Aorta (tissue), 5 donors: ENCODE results near the gene IFT172. TPM values are rescaled to one million over a fixed set of nuclear protein-coding genes. Genes with fewer than 3 reads are reported as not detected.

Source experiments
- ATAC-seq: fragments of 200-7000 bp; cut with Tn5 transposase; one replicate; pipeline ENCODE4 v1.9.1; 2022; ENCODE audit warnings: moderate library complexity; ENCODE audit not compliant: low FRiP score
- DNase-seq, 2 donors: peaks; one replicate each; pipeline ENCODE4 v3.0.0-alpha.2; 2020
- H3K27ac ChIP-seq, 2 donors: one replicate each; pipeline ENCODE4 v1.5.1; 2013; ENCODE audit warnings: low read length in 2 of 2, mild to moderate bottlenecking in 2 of 2, moderate library complexity in 2 of 2, control low read depth in 1 of 2, inconsistent platforms in 1 of 2, low read depth in 1 of 2
- H3K27me3 ChIP-seq, 2 donors: one replicate each; pipeline ENCODE4 v1.6.1; 2013; ENCODE audit warnings: control low read depth in 1 of 2, low read length in 1 of 2, mild to moderate bottlenecking in 1 of 2, moderate library complexity in 1 of 2; ENCODE audit not compliant: insufficient read depth in 2 of 2, control insufficient read depth in 1 of 2
- H3K36me3 ChIP-seq, 2 donors: one replicate each; pipeline ENCODE4 v1.6.1; 2013; ENCODE audit warnings: control low read depth in 1 of 2, low read length in 1 of 2, mild to moderate bottlenecking in 1 of 2; ENCODE audit not compliant: insufficient read depth in 2 of 2, control insufficient read depth in 1 of 2
- H3K4me1 ChIP-seq, 2 donors: one replicate each; pipeline ENCODE4 v1.6.1; 2013; ENCODE audit warnings: low read length in 2 of 2, control low read depth in 1 of 2, mild to moderate bottlenecking in 1 of 2, moderate library complexity in 1 of 2; ENCODE audit not compliant: insufficient read depth in 2 of 2, control insufficient read depth in 1 of 2
- H3K4me3 ChIP-seq, 2 donors: one replicate each; pipeline ENCODE4 v1.5.1; 2013; ENCODE audit warnings: low read length in 2 of 2, control low read depth in 1 of 2, mild to moderate bottlenecking in 1 of 2
- H3K9me3 ChIP-seq: one replicate; pipeline ENCODE4 v1.6.1; 2013; ENCODE audit warnings: mild to moderate bottlenecking, low read length; ENCODE audit not compliant: control insufficient read depth
- WGBS, 2 donors: extraction: QIAGEN DNeasy Blood & Tissue Kit; methylation state at CpG; one replicate each; pipeline ENCODE4 v1.1.7; 2013; 5-methylcytosine and 5-hydroxymethylcytosine counted together
- intact Hi-C, 2 donors: fragments of 100-400 bp; cut with DNase I; formaldehyde crosslinking; loops; one replicate each; pipeline versions ENCODE4 v1.14.2 to v1.15.0; 2022
- polyA plus RNA-seq, 2 donors: library from polyadenylated mRNA; stranded (reverse); fragments of 200-250 nt; gene quantifications; one replicate each; pipeline ENCODE4 v1.2.3, GENCODE V29; 2013
- total RNA-seq, 2 donors: library from RNA; stranded (reverse); fragmentation: NEBNext Ultra II Directional; extraction: Animal tissue kit (Norgen Biotek cat#: 25700); gene quantifications; one replicate each; pipeline ENCODE4 v1.2.1, GENCODE V29; 2021
- donor health status: healthy with polysubstance abuse.
- donor health status: Bipolar disorder and iron deficiency.
- donor health status: DM: no; HTN: no; CAD: no.
- donor health status: DM: no; HTN: no; CAD: no.
- donor health status: DM: yes; HTN: yes; CAD: no.

The IFT172 gene
- total and polyA plus RNA-seq, 4 donors, result 8.1 to 64.9 (median 35.3) TPM

GRCh38 chr2:27496357-27497287 lies 7.1 kb upstream of the IFT172 start, which contains the start of gene GCKR:
TSS of gene GCKR (plus strand) at chr2:27496839. CDS start at chr2:27496905, 66 bp downstream.
- DNase-seq, result no peak
- H3K4me1 ChIP-seq, result no peaks in the 10 kb centered on the region
- H3K27ac ChIP-seq, result no peak within 1 kb of the TSS
- H3K36me3 ChIP-seq, result no peaks in the 10 kb centered on the region
- no peaks in the 10 kb centered on the region for H3K9me3 ChIP-seq
- intact Hi-C loops, result loop anchor here (10.0 kb wide), 2 partner anchors 88 to 128 kb away; partner anchors contain the start of genes CCDC121 (in 1 of the 2), GPN1 (in 1 of the 2) and ZNF512 (in 1 of the 2)
- 73 to 75% methylated on average over 12 of the region's 12 CpGs for WGBS, 2 donors
- H3K4me3 ChIP-seq, result no peak within 1 kb of the TSS
- no peaks in the 10 kb centered on the region for H3K27me3 ChIP-seq
- no peak for ATAC-seq

- no peak overlapping the region for H3K4me3 ChIP-seq
- intact Hi-C loops, result loop anchor here (10.0 kb wide), 2 partner anchors 89 to 129 kb away; partner anchors contain the start of genes CCDC121 (in 1 of the 2), GPN1 (in 1 of the 2) and ZNF512 (in 1 of the 2)
Measured at GRCh38 chr2:27495840-27496356, 6.4 kb upstream of the IFT172 start.

GRCh38 chr2:27494944-27495554 lies 5.5 kb upstream of the IFT172 start, which contains the start of gene FNDC4:
TSS of gene FNDC4 (minus strand) at chr2:27495200. CDS start at chr2:27494679, 521 bp downstream.
- Histone ChIP-seq H3K9me3 (no peaks in the 10 kb centered on the region), H3K27ac (peak within 1 kb of the TSS; percentile 14 to 17), H3K27me3 (no peaks in the 10 kb centered on the region), H3K4me3 (peak within 1 kb of the TSS; percentile 82 to 86), H3K4me1 (no peaks in the 10 kb centered on the region), H3K36me3 (no peaks in the 10 kb centered on the region)
- intact Hi-C loops, result loop anchor here (5.0 to 10.0 kb wide), 3 partner anchors 68 to 130 kb away; partner anchors contain the start of genes CCDC121 (in 1 of the 2), GPN1 (in 1 of the 2), NRBP1 (in 1 of the 2) and ZNF512 (in 1 of the 2)
- no peak for ATAC-seq
- DNase-seq, result peak; percentile 50 to 82
- WGBS, 2 donors, result 0 to 1% methylated on average over 29 to 70 of the region's 70 CpGs

More at GRCh38 chr2:27495840-27496356, 6.4 kb upstream of the IFT172 start:
- Histone ChIP-seq H3K27me3 (no peaks in the 10 kb centered on the region), H3K27ac (no peak overlapping the region), H3K4me1 (no peaks in the 10 kb centered on the region), H3K36me3 (no peaks in the 10 kb centered on the region), H3K9me3 (no peaks in the 10 kb centered on the region)
- 42 to 43% methylated on average over 4 of the region's 4 CpGs for WGBS, 2 donors
- ATAC-seq, result no peak
- DNase-seq, result no peak

- 8 to 11% methylated on average over 30 to 35 of the region's 35 CpGs for WGBS, 2 donors
- no peaks in the 10 kb centered on the region for H3K27me3 ChIP-seq
- H3K36me3 ChIP-seq, result no peaks in the 10 kb centered on the region
- peak overlapping the region; percentile 82 to 86 for H3K4me3 ChIP-seq
- H3K9me3 ChIP-seq, result no peaks in the 10 kb centered on the region
- ATAC-seq (peak; percentile 40), DNase-seq (peak; percentile 67 to 87)
- H3K27ac ChIP-seq, result peak overlapping the region; percentile 14 to 17
- no peaks in the 10 kb centered on the region for H3K4me1 ChIP-seq
- intact Hi-C loops, result loop anchor here (5.0 to 10.0 kb wide), 3 partner anchors 67 to 130 kb away; partner anchors contain the start of genes CCDC121 (in 1 of the 2), GPN1 (in 1 of the 2), NRBP1 (in 1 of the 2) and ZNF512 (in 1 of the 2)
Measured at GRCh38 chr2:27494284-27494943, 4.9 kb upstream of the IFT172 start.

- H3K4me1 ChIP-seq, result no peaks in the 10 kb centered on the region
- DNase-seq (no peak), ATAC-seq (peak; percentile 21)
- H3K9me3 ChIP-seq, result no peaks in the 10 kb centered on the region
- peak overlapping the region in 1 of 2 donors; percentile 11 for H3K27ac ChIP-seq
- H3K4me3 ChIP-seq, result no peak overlapping the region
- WGBS, 2 donors, result 86 to 89% methylated on average over 13 of the region's 13 CpGs
- H3K27me3 ChIP-seq, result no peaks in the 10 kb centered on the region
- H3K36me3 ChIP-seq, result no peaks in the 10 kb centered on the region
- intact Hi-C loops, result loop anchor here (5.0 to 10.0 kb wide), 3 partner anchors 67 to 131 kb away; partner anchors contain the start of genes CCDC121 (in 1 of the 2), GPN1 (in 1 of the 2), NRBP1 (in 1 of the 2) and ZNF512 (in 1 of the 2)
Measured at GRCh38 chr2:27493948-27494283, 4.4 kb upstream of the IFT172 start.

GRCh38 chr2:27492557-27492956 lies 3.0 kb upstream of the IFT172 start:
- 86 to 92% methylated on average over 4 of the region's 4 CpGs for WGBS, 2 donors
- Histone ChIP-seq H3K36me3 (no peaks in the 10 kb centered on the region), H3K27me3 (no peaks in the 10 kb centered on the region), H3K27ac (no peak overlapping the region), H3K9me3 (no peaks in the 10 kb centered on the region), H3K4me1 (no peaks in the 10 kb centered on the region), H3K4me3 (no peak overlapping the region)
- DNase-seq (no peak), ATAC-seq (no peak)
- intact Hi-C loops, result loop anchor here (5.0 to 10.0 kb wide), 3 partner anchors 65 to 132 kb away; partner anchors contain the start of genes CCDC121 (in 1 of the 2), GPN1 (in 1 of the 2), NRBP1 (in 1 of the 2) and ZNF512 (in 1 of the 2)

- DNase-seq (no peak), ATAC-seq (peak; percentile 36)
- intact Hi-C loops, result no loop called here
- H3K36me3 ChIP-seq, result peaks cover 0 to 4% of the 10 kb centered on the region in 2 donors
- no peaks in the 10 kb centered on the region for H3K4me1 ChIP-seq
- peak overlapping the region; percentile 48 to 60 for H3K4me3 ChIP-seq
- no peak overlapping the region for H3K27ac ChIP-seq
- H3K27me3 ChIP-seq, result no peaks in the 10 kb centered on the region
- WGBS, 2 donors, result 1 to 3% methylated on average over 11 of the region's 11 CpGs
- no peaks in the 10 kb centered on the region for H3K9me3 ChIP-seq
Measured at GRCh38 chr2:27489118-27489497, 435 bp downstream of the IFT172 start.
